Endothelial cell of umbilical vein (primary cell): Measurements from ENCODE around the gene CYTH1. TPM values are rescaled to one million over a fixed set of nuclear protein-coding genes. Genes with fewer than 3 reads are reported as not detected.

Experiments used
- BruUV-seq: library from RNA; stranded (reverse); fragments of 400-500 nt; replicated peaks from 2 replicates; lab custom pipeline; 2021; lab: Mats Ljungman, UMichigan
- CTCF ChIA-PET: fragments of 300-600, 350-600 bp; sonication (Branson Sonifier 250); formaldehyde crosslinking; loops from one replicate; lab custom pipeline; 2021; ENCODE audit warnings: antibody characterized with exemption, inconsistent platforms; lab: Charles Lee
- POLR2A ChIA-PET: fragments of 300-600, 350-600 bp; sonication (Branson Sonifier 250); formaldehyde crosslinking; loops from one replicate; lab custom pipeline; 2021; ENCODE audit warnings: antibody characterized with exemption, inconsistent platforms; lab: Charles Lee
- DNase-seq: peaks from one replicate; pipeline ENCODE4 v3.0.0-alpha.2; 2011; ENCODE audit warnings: low read depth, low spot score
- FAIRE-seq: peaks from 2 replicates; lab custom pipeline; 2011; peaks lifted over from hg19 to GRCh38; lab: Jason Lieb, UNC
- H2AFZ ChIP-seq: 2 replicates; pipeline ENCODE4 v1.6.0; 2012; ENCODE audit warnings: low read depth, low read length, control low read depth, inconsistent platforms
- H3K27ac ChIP-seq: 2 replicates; pipeline ENCODE4 v1.5.1; 2011; ENCODE audit warnings: low read depth, mild to moderate bottlenecking, control low read depth, low read length, moderate library complexity; ENCODE audit not compliant: insufficient read depth
- H3K27me3 ChIP-seq, 2 experiments: 2 replicates each; pipeline versions ENCODE4 v1.6.0 to v1.6.1; 2011; ENCODE audit warnings: low read length in 2 of 2, mixed read lengths in 1 of 2; ENCODE audit not compliant: control insufficient read depth in 2 of 2, insufficient read depth in 2 of 2
- H3K36me3 ChIP-seq, 2 experiments: 2 replicates in 1 of 2; 3 replicates in 1 of 2; pipeline ENCODE4 v1.5.1; 2011; ENCODE audit warnings: low read length in 2 of 2, mild to moderate bottlenecking in 1 of 2, moderate library complexity in 1 of 2; ENCODE audit not compliant: control insufficient read depth in 2 of 2, insufficient read depth in 2 of 2; ENCODE audit errors: extremely low read depth in 1 of 2
- H3K4me1 ChIP-seq: 3 replicates; pipeline ENCODE4 v1.5.1; 2011; ENCODE audit warnings: mild to moderate bottlenecking, low read length; ENCODE audit not compliant: control insufficient read depth, insufficient read depth; ENCODE audit errors: extremely low read depth
- H3K4me2 ChIP-seq: 2 replicates; pipeline ENCODE4 v1.6.1; 2011; ENCODE audit warnings: low read length, control low read depth, mixed read lengths; ENCODE audit not compliant: insufficient read depth
- H3K4me3 ChIP-seq, 3 experiments: fragments of 200-600 bp in 1 of 3; sonication (generic), shearing (Covaris generic) in 1 of 3; replicated peaks in 1 of 3; 2 replicates each; pipeline ENCODE4 v1.5.1; 2011 to 2016; ENCODE audit warnings: control low read depth in 3 of 3, low read length in 3 of 3, mild to moderate bottlenecking in 2 of 3, inconsistent platforms in 1 of 3, low read depth in 1 of 3, moderate library complexity in 1 of 3; ENCODE audit not compliant: insufficient read depth in 1 of 3
- H3K79me2 ChIP-seq: 2 replicates; pipeline ENCODE4 v1.6.0; 2012; ENCODE audit warnings: low read length, inconsistent platforms; ENCODE audit not compliant: control insufficient read depth, insufficient read depth
- H3K9ac ChIP-seq: replicated peaks from 2 replicates; pipeline ENCODE3; 2011; ENCODE audit warnings: low read length, control low read depth; ENCODE audit not compliant: insufficient read depth; ENCODE audit errors: extremely low read depth
- H3K9me1 ChIP-seq: replicated peaks from 3 replicates; pipeline ENCODE4 v1.6.0; 2011; ENCODE audit warnings: mild to moderate bottlenecking, low read length; ENCODE audit not compliant: control insufficient read depth, insufficient read depth; ENCODE audit errors: extremely low read depth
- H3K9me3 ChIP-seq: replicated peaks from 2 replicates; pipeline ENCODE4 v1.5.1; 2012; ENCODE audit warnings: low read length, inconsistent platforms; ENCODE audit not compliant: control insufficient read depth, insufficient read depth
- H4K20me1 ChIP-seq: replicated peaks from 2 replicates; pipeline ENCODE3; 2011; ENCODE audit warnings: mild to moderate bottlenecking, low read length; ENCODE audit not compliant: control insufficient read depth, insufficient read depth; ENCODE audit errors: extremely low read depth
- EZH2 ChIP-seq: IDR thresholded peaks from 2 replicates; pipeline ENCODE4 v1.6.1; 2012; ENCODE audit warnings: borderline replicate concordance, low read depth, mild to moderate bottlenecking, moderate library complexity, low read length, inconsistent platforms; ENCODE audit not compliant: severe bottlenecking
- FOS ChIP-seq: IDR thresholded peaks from 2 replicates; pipeline ENCODE4 v1.6.1; 2011; ENCODE audit warnings: mild to moderate bottlenecking, low read length, moderate library complexity, borderline replicate concordance; ENCODE audit not compliant: insufficient read depth
- JUN ChIP-seq: IDR thresholded peaks from 2 replicates; pipeline ENCODE4 v1.6.1; 2011; ENCODE audit warnings: borderline replicate concordance, low read depth; ENCODE audit not compliant: insufficient read length, insufficient read depth
- MYC ChIP-seq: IDR thresholded peaks from one replicate; pipeline ENCODE4 v1.6.1; 2011; ENCODE audit warnings: mild to moderate bottlenecking, low read depth, low read length
- POLR2A ChIP-seq: IDR thresholded peaks from 2 replicates; pipeline ENCODE4 v1.6.1; 2012; ENCODE audit warnings: low read depth, mild to moderate bottlenecking, control low read depth, low read length
- POLR2AphosphoS5 ChIP-seq: IDR thresholded peaks from 2 replicates; pipeline ENCODE4 v1.6.1; 2012; ENCODE audit warnings: low read depth, mild to moderate bottlenecking, control low read depth, low read length, moderate library complexity; ENCODE audit not compliant: insufficient read depth
- dilution Hi-C: fragments of 300-500 bp; cut with MboI; formaldehyde crosslinking; loops from one replicate; pipeline ENCODE4 v1.15.0; 2019; ENCODE audit warnings: low sequenced_read_pairs; ENCODE audit not compliant: extremely low pct_ligation_motif_present
- intact Hi-C: fragments of 100-400 bp; cut with micrococcal nuclease; formaldehyde crosslinking; loops from one replicate; pipeline ENCODE4 v1.10.0; 2022
- polyA plus RNA-seq, 4 experiments: library from polyadenylated mRNA; depleted of rRNA in 3 of 4; stranded (reverse) in 3 of 4; unstranded in 1 of 4; fragments of >200 nt; gene quantifications; 2 replicates each; pipeline versions ENCODE4 v1.2.1 to v1.2.3, GENCODE V29; 2011 to 2012; ENCODE audit warnings: missing spikeins in 1 of 4
- total RNA-seq: library from RNA; stranded (reverse); gene quantifications from 2 replicates; pipeline ENCODE4 v1.2.3, GENCODE V29; 2021
- TF ChIP-seq, protein P1 (sequence below): IDR thresholded peaks from 2 replicates; pipeline ENCODE4 v1.6.1; 2011; ENCODE audit not compliant: insufficient read depth, insufficient read length

The CYTH1 gene
- total and polyA plus RNA-seq, 2 donors (not counting 3 experiments of a cell fraction or from before 2014, with no cell fraction given), result 35.9 to 49.9 TPM

DNA sequence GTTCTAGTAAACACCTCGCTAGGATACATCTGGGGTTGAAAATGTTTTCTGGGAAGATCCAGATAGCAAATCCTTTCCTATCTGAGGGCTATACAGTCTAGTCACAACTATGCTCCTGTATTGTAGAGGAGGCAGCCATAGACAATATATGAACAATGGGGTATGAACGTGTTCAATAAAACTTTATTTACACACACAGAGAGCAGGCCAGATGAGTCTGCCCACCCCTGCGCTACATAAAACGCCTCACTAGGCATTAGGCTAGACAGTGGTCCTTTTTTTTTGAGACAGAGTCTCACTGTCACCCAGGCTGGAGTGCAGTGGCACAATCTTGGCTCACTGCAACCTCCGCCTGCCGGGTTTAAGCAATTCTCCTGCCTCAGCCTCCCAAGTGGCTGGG, 47.4 kb upstream of the CYTH1 start:
- dilution Hi-C loops, result no loop called here
- H2AFZ ChIP-seq, result no peak overlapping the region
- H3K27ac ChIP-seq, result no peak overlapping the region
- H3K9me1 ChIP-seq, result no peaks in the 10 kb centered on the region
- H3K4me1 ChIP-seq, result peaks cover 4% of the 10 kb centered on the region
- no peak overlapping the region for H3K4me3 ChIP-seq
- ChIA-PET CTCF (interaction anchor here (1.1 to 1.2 kb wide), 2 partner anchors 10 to 332 kb away, joined by 3 to 5 read pairs; no protein-coding TSS in a partner anchor), POLR2A (no interaction called here)
- no peak for TF ChIP-seq MYC
- no peak for TF ChIP-seq POLR2A
- no peak for TF ChIP-seq JUN
- no peak for TF ChIP-seq EZH2
- TF ChIP-seq POLR2AphosphoS5, result no peak
- no peak for TF ChIP-seq FOS
- TF ChIP-seq, protein P1, sequence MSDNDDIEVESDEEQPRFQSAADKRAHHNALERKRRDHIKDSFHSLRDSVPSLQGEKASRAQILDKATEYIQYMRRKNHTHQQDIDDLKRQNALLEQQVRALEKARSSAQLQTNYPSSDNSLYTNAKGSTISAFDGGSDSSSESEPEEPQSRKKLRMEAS, result no peak
- DNase-seq (no peak), FAIRE-seq (no peak)
- BruUV-seq, result no TSS peak
- H3K79me2 ChIP-seq, result peaks cover 9% of the 10 kb centered on the region
- intact Hi-C loops, result no loop called here
- no peaks in the 10 kb centered on the region for H3K9me3 ChIP-seq
- H3K27me3 ChIP-seq, result no peaks in the 10 kb centered on the region
- no peaks in the 10 kb centered on the region for H4K20me1 ChIP-seq
- H3K4me2 ChIP-seq, result no peak overlapping the region
- peaks cover 21 to 34% of the 10 kb centered on the region in 2 experiments for H3K36me3 ChIP-seq
- H3K9ac ChIP-seq, result no peak overlapping the region
